ENCODE measurements around the gene SLC44A4. TPM values are rescaled to one million over a fixed set of nuclear protein-coding genes. Genes with fewer than 3 reads are reported as not detected.

The SLC44A4 gene
- total RNA-seq, 2 donors from 2014 or later, result 546 to 779 TPM

DNA sequence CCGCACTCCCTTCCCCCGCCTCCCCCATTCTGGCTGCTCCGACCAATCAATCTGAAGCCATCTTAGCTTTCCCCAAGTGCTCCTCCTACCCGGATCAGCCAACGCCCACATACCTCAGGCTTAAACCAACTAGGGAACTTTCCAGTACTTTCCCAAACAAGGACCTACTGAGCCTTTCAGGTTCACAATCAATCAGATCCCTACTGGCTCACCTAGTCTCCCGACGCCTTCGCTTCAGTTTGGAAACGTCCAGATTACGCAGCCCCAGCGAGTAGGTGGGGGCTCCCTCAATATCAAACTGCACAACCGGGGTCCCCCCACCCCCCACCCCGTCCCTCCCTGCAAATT, 64.1 kb downstream of the SLC44A4 start:
- peak overlapping the region; percentile 31 to 83 for H3K9ac ChIP-seq (ENCODE audit: low read depth in 2 of 2, low read length in 2 of 2)
- intact Hi-C loops (cut with DNase I), result no loop called here
- no peak for TF ChIP-seq CTCF (IDR thresholded peaks at IDR 0.05)
- no peaks in the 10 kb centered on the region for H3K27me3 ChIP-seq
- H3K4me1 ChIP-seq, result peaks cover 6% of the 10 kb centered on the region
- peak overlapping the region; percentile 47 for H3K4me3 ChIP-seq
- H3K36me3 ChIP-seq, result no peaks in the 10 kb centered on the region
- H3K27ac ChIP-seq, result peak overlapping the region; percentile 100
- H3K9me3 ChIP-seq, result no peaks in the 10 kb centered on the region
- DNase-seq, result peak; percentile 98

DNA sequence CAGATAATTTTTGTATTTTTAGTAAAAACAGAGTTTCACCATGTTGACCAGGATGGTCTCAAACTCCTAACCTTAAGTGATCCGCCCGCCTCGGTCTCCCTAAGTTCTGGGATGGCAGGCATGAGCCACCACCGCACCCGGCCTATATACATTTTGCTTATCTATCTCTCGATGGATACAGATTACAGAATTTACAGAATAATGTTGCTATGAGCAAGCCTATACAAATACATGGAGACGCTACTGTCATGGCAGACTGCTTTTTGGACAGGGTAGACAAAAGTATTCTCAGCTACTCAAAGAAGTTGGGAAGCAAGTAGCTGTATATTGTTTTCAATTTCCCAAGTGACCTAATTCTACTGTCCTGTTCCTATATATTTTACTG, 65.3 kb downstream of the SLC44A4 start:
- Histone ChIP-seq H3K27ac (peak overlapping the region; percentile 100), H3K9me3 (no peaks in the 10 kb centered on the region), H3K36me3 (no peaks in the 10 kb centered on the region), H3K9ac (ENCODE audit: low read depth in 2 of 2, low read length in 2 of 2) (peak overlapping the region; percentile 31 to 75), H3K27me3 (no peaks in the 10 kb centered on the region), H3K4me3 (no peak overlapping the region), H3K4me1 (no peaks in the 10 kb centered on the region)
- DNase-seq, result no peak
- TF ChIP-seq CTCF (IDR thresholded peaks at IDR 0.05), result no peak
- intact Hi-C loops (cut with DNase I), result no loop called here

Other genes starting within 250 kb of the SLC44A4 start
- 100 to 1,000 TPM; 266 to 337 TPM for gene BAG6, start 226.3 kb downstream of the SLC44A4 start, total RNA-seq
- gene APOM, start 223.1 kb downstream of the SLC44A4 start, total RNA-seq, result 1 to 10 TPM; 1.6 to 2.4 TPM
- 10 to 100 TPM; 28.3 to 32.8 TPM for gene C6orf47, start 218.2 kb downstream of the SLC44A4 start, total RNA-seq
- gene GPANK1, start 214.0 kb downstream of the SLC44A4 start, total RNA-seq, result 10 to 100 TPM; 11.0 to 14.9 TPM
- 100 to 1,000 TPM; 140 to 152 TPM for gene CSNK2B, start 212.9 kb downstream of the SLC44A4 start, total RNA-seq
- 1 to 10 TPM; 4.4 to 9.0 TPM for gene LY6G5B, start 209.0 kb downstream of the SLC44A4 start, total RNA-seq
- 1 to 10 TPM; 1.9 to 2.8 TPM for gene LY6G5C, start 197.9 kb downstream of the SLC44A4 start, total RNA-seq
- 10 to 100 TPM; 56.8 to 65.2 TPM for gene ABHD16A, start 175.7 kb downstream of the SLC44A4 start, total RNA-seq
- gene LY6G6F, start 172.1 kb downstream of the SLC44A4 start, total RNA-seq, result not detected
- gene LY6G6D, start 163.6 kb downstream of the SLC44A4 start, total RNA-seq, result not detected
- gene LY6G6C, start 157.3 kb downstream of the SLC44A4 start, total RNA-seq, result 1 to 10 TPM in 1 of 2 donors, not detected in 1; 2.3 TPM
- under 1 TPM; 0.19 to 0.57 TPM for gene MPIG6B, start 155.6 kb downstream of the SLC44A4 start, total RNA-seq
- gene DDAH2, start 149.7 kb downstream of the SLC44A4 start, total RNA-seq, result 10 to 100 TPM; 92.1 to 98.7 TPM
- gene CLIC1, start 142.5 kb downstream of the SLC44A4 start, total RNA-seq, result 100 to 1,000 TPM; 622 to 646 TPM
- 10 to 100 TPM; 13.3 to 34.2 TPM for gene MSH5, start 139.0 kb downstream of the SLC44A4 start, total RNA-seq
- gene SAPCD1, start 116.3 kb downstream of the SLC44A4 start, total RNA-seq, result 1 to 10 TPM; 1.7 to 8.9 TPM
- 10 to 100 TPM in 1 of 2 donors, 1 to 10 TPM in 1; 6.1 to 10.1 TPM for gene VWA7, start 101.7 kb downstream of the SLC44A4 start, total RNA-seq
- 100 to 1,000 TPM in 1 of 2 donors, 10 to 100 TPM in 1; 40.8 to 136 TPM for gene VARS1, start 83.2 kb downstream of the SLC44A4 start, total RNA-seq
- gene LSM2, start 72.0 kb downstream of the SLC44A4 start, total RNA-seq, result 10 to 100 TPM; 37.6 to 61.3 TPM
- gene HSPA1L, start 63.7 kb downstream of the SLC44A4 start, total RNA-seq, result 1 to 10 TPM in 1 of 2 donors, under 1 TPM in 1; 0.98 to 1.4 TPM
- gene HSPA1A, start 63.5 kb downstream of the SLC44A4 start, total RNA-seq, result 100 to 1,000 TPM; 248 to 397 TPM
- gene HSPA1B, start 51.3 kb downstream of the SLC44A4 start, total RNA-seq, result 100 to 1,000 TPM; 278 to 543 TPM
- gene NEU1, start 16.2 kb downstream of the SLC44A4 start, total RNA-seq, result 10 to 100 TPM; 33.8 to 47.4 TPM
- 10 to 100 TPM; 28.4 to 52.1 TPM for gene EHMT2, start 18.7 kb upstream of the SLC44A4 start, total RNA-seq
- 1 to 10 TPM; 2.0 to 4.9 TPM for gene ZBTB12, start 23.1 kb upstream of the SLC44A4 start, total RNA-seq
- 10 to 100 TPM in 1 of 2 donors, 1 to 10 TPM in 1; 7.8 to 15.2 TPM for gene C2, start 48.7 kb upstream of the SLC44A4 start, total RNA-seq
- 10 to 100 TPM; 20.4 to 60.6 TPM for gene CFB, start 67.1 kb upstream of the SLC44A4 start, total RNA-seq
- gene NELFE, start 80.0 kb upstream of the SLC44A4 start, total RNA-seq, result 10 to 100 TPM; 50.3 to 55.6 TPM
- gene SKIC2, start 80.2 kb upstream of the SLC44A4 start, total RNA-seq, result 10 to 100 TPM; 52.5 to 81.1 TPM
- gene DXO, start 93.1 kb upstream of the SLC44A4 start, total RNA-seq, result 10 to 100 TPM; 13.0 to 16.1 TPM
- gene C4A, start 103.1 kb upstream of the SLC44A4 start, total RNA-seq, result 10 to 100 TPM; 15.9 to 23.4 TPM
- gene C4B, start 135.8 kb upstream of the SLC44A4 start, total RNA-seq, result 10 to 100 TPM; 11.9 to 19.4 TPM
- 1 to 10 TPM in 1 of 2 donors, not detected in 1; 3.3 TPM for gene CYP21A2, start 159.4 kb upstream of the SLC44A4 start, total RNA-seq
- 10 to 100 TPM in 1 of 2 donors, 1 to 10 TPM in 1; 7.3 to 20.1 TPM for gene TNXB, start 230.3 kb upstream of the SLC44A4 start, total RNA-seq
- gene ATF6B, start 249.2 kb upstream of the SLC44A4 start, total RNA-seq, result 100 to 1,000 TPM in 1 of 2 donors, 10 to 100 TPM in 1; 83.3 to 131 TPM